ENCODE results near the gene NREP. TPM values are rescaled to one million over a fixed set of nuclear protein-coding genes. Genes with fewer than 3 reads are reported as not detected.

Gene NREP
- total RNA-seq, 1 experiment from 2014 or later = 6.0 TPM

DNA sequence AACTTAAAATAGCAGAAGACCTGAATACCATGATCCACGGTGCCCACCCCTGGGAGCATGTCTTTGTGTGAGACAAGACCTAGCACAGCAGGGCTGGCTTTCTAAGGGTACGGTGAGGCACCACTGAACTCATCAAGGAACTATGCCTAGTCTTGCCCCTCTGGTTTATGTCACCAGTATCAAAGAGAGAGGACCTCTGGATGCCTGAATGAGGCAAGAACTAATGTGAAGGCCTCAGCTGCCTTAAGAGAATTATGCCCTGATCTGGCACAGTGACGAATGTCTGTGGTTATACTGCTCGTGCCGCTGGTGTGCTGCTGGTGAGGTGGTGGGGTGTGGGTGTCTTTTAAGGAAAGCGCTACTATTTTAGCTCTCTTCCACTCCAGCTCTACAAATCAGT lies 23.0 kb downstream of the NREP start:
- no peak overlapping the region for H2AFZ ChIP-seq (ENCODE audit: low read depth, low read length, poor library complexity, severe bottlenecking)

More for the DNA sequence above, 23.0 kb downstream of the NREP start:
- ChIA-PET CTCF (no interaction called here), POLR2A (interaction anchor here (0.7 kb wide), 1 partner anchor 267 kb away, joined by 3 read pairs; no protein-coding TSS in a partner anchor), RAD21 (ENCODE audit: low non-redundant PET in 1 of 2, low total read pairs in 2 of 2, uncharacterized antibody in 2 of 2, unreplicated experiment in 2 of 2) (no interaction called here)
- Histone ChIP-seq H3K9ac (ENCODE audit: low read length) (no peak overlapping the region), H3K36me3 (ENCODE audit: control insufficient read depth in 1 of 2, insufficient read depth in 2 of 2, low read length in 2 of 2) (no peaks in the 10 kb centered on the region), H4K20me1 (ENCODE audit: insufficient read depth) (no peaks in the 10 kb centered on the region), H3K27ac (ENCODE audit: low read depth, low read length) (no peak overlapping the region), H3K4me3 (replicated peaks in 1 of 2; ENCODE audit: low read depth in 1 of 2, low read length in 2 of 2) (no peak overlapping the region), H3K4me2 (ENCODE audit: low read length) (no peak overlapping the region), H3K27me3 (ENCODE audit: insufficient read depth, low read length) (no peaks in the 10 kb centered on the region), H3K9me2 (ENCODE audit: insufficient read depth) (no peaks in the 10 kb centered on the region), H3K79me2 (ENCODE audit: insufficient read depth, low read length) (no peaks in the 10 kb centered on the region), H3K4me1 (ENCODE audit: control insufficient read depth in 1 of 2, insufficient read depth in 2 of 2, low read length in 2 of 2) (no peaks in the 10 kb centered on the region), H3K9me3 (ENCODE audit: control insufficient read depth in 1 of 2, insufficient read depth in 1 of 2, low read depth in 1 of 2, low read length in 2 of 2) (no peaks in the 10 kb centered on the region)
- intact Hi-C loops (cut with micrococcal nuclease) = no loop called here
- no peak for DNase-seq (ENCODE audit: low read depth, low spot score)
- TF ChIP-seq ZNF274 (IDR thresholded peaks at IDR 0.05; ENCODE audit: low read depth, low read length) (no peak), SRF (IDR thresholded peaks at IDR 0.05; ENCODE audit: low read depth) (no peak), YY1 (IDR thresholded peaks at IDR 0.05; ENCODE audit: extremely low read depth, insufficient replicate concordance, low read depth, low read length) (no peak), EGR1 (IDR thresholded peaks at IDR 0.05; ENCODE audit: low read depth) (no peak), RAD21 (IDR thresholded peaks at IDR 0.05; ENCODE audit: low read depth) (no peak), CBX3 (IDR thresholded peaks at IDR 0.05; ENCODE audit: low read depth) (no peak), SP1 (IDR thresholded peaks at IDR 0.05; ENCODE audit: low read depth) (no peak), EZH2 (IDR thresholded peaks at IDR 0.05) (no peak)
- TF ChIP-seq, protein P1, sequence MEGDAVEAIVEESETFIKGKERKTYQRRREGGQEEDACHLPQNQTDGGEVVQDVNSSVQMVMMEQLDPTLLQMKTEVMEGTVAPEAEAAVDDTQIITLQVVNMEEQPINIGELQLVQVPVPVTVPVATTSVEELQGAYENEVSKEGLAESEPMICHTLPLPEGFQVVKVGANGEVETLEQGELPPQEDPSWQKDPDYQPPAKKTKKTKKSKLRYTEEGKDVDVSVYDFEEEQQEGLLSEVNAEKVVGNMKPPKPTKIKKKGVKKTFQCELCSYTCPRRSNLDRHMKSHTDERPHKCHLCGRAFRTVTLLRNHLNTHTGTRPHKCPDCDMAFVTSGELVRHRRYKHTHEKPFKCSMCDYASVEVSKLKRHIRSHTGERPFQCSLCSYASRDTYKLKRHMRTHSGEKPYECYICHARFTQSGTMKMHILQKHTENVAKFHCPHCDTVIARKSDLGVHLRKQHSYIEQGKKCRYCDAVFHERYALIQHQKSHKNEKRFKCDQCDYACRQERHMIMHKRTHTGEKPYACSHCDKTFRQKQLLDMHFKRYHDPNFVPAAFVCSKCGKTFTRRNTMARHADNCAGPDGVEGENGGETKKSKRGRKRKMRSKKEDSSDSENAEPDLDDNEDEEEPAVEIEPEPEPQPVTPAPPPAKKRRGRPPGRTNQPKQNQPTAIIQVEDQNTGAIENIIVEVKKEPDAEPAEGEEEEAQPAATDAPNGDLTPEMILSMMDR (IDR thresholded peaks at IDR 0.05 in 2 of 3, conservative IDR thresholded peaks at IDR 0.05 in 1 of 3; ENCODE audit: borderline replicate concordance in 1 of 3, insufficient read depth in 1 of 3, low read depth in 2 of 3, low read length in 2 of 3) = no peak
- TF ChIP-seq, protein P2, sequence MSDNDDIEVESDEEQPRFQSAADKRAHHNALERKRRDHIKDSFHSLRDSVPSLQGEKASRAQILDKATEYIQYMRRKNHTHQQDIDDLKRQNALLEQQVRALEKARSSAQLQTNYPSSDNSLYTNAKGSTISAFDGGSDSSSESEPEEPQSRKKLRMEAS (IDR thresholded peaks at IDR 0.05) = no peak
- TF ChIP-seq, protein P3, sequence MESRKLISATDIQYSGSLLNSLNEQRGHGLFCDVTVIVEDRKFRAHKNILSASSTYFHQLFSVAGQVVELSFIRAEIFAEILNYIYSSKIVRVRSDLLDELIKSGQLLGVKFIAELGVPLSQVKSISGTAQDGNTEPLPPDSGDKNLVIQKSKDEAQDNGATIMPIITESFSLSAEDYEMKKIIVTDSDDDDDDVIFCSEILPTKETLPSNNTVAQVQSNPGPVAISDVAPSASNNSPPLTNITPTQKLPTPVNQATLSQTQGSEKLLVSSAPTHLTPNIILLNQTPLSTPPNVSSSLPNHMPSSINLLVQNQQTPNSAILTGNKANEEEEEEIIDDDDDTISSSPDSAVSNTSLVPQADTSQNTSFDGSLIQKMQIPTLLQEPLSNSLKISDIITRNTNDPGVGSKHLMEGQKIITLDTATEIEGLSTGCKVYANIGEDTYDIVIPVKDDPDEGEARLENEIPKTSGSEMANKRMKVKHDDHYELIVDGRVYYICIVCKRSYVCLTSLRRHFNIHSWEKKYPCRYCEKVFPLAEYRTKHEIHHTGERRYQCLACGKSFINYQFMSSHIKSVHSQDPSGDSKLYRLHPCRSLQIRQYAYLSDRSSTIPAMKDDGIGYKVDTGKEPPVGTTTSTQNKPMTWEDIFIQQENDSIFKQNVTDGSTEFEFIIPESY (IDR thresholded peaks at IDR 0.05; ENCODE audit: extremely low read depth, insufficient replicate concordance, low read length) = no peak
- BruUV-seq (replicated peaks) = no TSS peak
- ATAC-seq = no peak
